ENCODE results near the gene SMU1.
"Not testable (repeated sequence)": the region's sequence is repeated elsewhere in the genome, so short reads cannot be mapped to it uniquely, and the experiment has no call there.

Gene SMU1

GRCh38 chr9:33013962-33014664 is 62.4 kb downstream of the SMU1 start:
- DNase-seq (ENCODE audit: low read depth) = no peak

DNA sequence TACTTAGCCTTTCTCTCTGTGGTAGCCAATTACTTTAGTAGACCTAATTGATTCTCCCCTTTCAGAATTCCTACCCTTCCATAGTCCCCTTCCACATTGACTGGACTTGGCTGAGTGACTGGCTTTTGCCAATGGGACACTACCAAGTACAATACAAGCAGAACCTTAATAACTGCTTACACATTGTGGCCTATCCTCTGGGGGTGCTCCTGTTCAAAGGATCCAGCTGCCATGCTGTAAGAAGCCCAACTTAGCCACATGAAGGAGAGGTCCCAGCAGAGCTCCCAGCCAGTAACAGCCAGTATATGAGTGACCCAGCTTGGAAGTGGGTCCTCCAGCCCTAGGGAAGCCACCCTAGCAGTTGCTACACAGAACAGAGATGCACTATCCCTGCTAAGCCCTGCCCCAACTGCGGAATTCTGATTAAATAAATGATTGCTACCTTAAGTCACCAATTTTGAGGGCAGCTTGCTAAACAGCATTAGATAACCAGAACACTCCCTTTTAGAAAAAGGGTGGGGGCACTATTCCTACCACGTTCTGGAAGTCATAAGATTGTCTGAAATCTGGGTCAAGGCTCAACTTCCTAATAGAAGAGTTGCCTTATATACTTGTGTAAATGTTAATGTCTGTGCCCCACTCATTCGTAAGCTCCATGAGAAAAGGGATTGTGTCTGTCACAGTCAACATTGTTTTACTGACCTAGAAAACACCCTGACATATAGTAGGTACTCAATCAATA is 64.0 kb downstream of the SMU1 start:
- DNase-seq (ENCODE audit: low read depth) = no peak

DNA sequence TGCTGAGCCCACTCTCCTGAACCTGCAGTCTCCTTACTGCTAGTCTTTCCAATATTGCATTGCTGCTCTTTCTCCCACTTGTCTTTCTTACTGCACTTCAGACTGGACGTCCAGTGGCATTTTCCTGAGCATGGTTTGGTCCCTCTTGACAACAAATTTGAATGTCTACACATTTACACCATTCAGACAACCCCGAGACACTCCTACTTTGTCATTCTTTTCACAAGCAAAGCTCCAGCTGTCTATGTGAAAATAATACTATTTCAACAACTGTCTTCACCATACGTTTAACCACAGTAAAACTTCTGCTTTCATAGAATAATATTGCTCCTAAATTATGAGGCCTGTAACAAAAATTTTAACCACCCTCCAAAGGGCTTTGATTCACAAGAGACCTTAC is 64.6 kb downstream of the SMU1 start:
- no peak for DNase-seq (ENCODE audit: low read depth)

DNA sequence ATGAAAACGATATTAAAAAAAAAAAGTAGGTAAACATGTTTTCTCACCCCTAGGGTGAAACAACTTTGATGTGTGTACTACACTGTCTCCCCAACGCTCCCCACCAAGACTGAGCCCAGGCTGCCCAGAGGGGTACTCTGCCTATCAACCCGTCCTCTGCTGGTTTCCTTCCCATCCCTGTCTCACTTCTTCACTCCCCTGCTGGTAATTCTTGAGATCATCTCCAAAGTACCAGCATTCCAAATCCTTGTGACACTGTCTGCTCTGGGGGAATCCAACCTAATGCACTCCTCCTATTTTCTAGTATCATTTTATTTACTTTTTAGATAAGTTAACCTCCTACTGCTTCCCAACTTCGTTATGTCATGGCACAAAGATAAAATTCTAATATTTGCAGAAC is 68.7 kb downstream of the SMU1 start:
- no peak for DNase-seq (ENCODE audit: low read depth)

DNA sequence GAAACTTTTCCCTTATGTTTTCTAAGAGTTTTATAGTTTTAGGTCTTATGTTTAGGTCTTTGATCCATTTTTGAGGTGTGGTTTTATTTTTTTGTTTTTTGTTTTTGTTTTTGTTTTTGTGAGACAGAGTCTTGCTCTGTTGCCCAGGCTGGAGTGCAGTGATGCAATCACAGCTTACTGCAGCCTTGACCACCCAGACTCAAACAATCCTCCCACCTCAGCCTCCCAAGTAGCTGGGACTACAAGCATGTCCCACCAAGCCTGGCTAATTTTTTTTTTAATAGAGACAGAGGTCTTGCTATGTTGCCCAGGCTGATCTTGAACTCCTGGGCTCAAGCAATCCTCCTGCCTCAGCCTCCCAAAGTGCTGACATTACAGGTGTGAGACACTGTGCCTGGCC is 71.1 kb downstream of the SMU1 start:
- DNase-seq (ENCODE audit: low read depth) = not testable (repeated sequence)

GRCh38 chr9:33000682-33001055 is 75.8 kb downstream of the SMU1 start:
- DNase-seq (ENCODE audit: low read depth) = peak; percentile 0

GRCh38 chr9:32992595-32993238 is 83.8 kb downstream of the SMU1 start:
- DNase-seq (ENCODE audit: low read depth) = no peak

DNA sequence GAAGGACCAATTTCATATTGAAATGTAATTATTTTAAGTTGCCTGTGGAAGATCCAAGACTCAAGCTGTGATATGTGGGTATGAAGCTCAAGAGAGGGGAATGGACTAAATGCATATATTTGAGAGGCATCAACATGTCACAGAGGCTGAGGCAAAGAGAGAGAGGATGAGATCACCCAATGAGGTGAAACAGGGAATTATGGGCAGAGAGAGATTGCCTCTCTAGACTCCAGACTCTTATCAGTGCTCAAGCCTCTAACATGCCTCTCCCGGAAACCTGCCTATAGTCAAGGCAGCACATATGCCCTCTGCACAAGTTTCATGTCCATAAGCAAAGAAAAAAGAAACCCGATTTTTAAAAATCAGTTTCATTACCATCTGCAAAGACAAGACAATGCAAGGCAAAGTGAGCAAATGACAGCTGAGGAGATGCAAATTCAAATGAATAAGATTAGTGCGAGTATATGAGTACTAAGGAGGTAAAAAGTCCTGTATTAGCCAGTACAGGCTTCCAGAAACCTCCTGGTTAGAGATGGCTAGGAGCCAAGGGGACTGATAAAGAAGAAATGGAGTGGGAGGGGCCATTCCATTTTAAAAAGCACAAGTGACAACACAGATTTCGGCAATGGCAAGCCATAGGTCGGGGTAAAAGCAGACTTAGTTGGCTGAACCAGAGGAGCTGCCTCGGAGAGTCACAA is 84.4 kb downstream of the SMU1 start:
- DNase-seq (ENCODE audit: low read depth) = no peak

All from stimulated activated CD8-positive, alpha-beta memory T cell treated with anti-CD3 and anti-CD28 coated beads, Interleukin-12 subunit alpha, Interleukin-12 subunit beta, amount 100 ng/mL, for 4 hours (primary cell).